ENCODE measurements around the gene MSI1.
"Not testable (repeated sequence)": the region's sequence is repeated elsewhere in the genome, so short reads cannot be mapped to it uniquely, and the experiment has no call there.

Gene MSI1

GRCh38 chr12:120353556-120354317 is 15.2 kb downstream of the MSI1 start:
- no peak for DNase-seq

DNA sequence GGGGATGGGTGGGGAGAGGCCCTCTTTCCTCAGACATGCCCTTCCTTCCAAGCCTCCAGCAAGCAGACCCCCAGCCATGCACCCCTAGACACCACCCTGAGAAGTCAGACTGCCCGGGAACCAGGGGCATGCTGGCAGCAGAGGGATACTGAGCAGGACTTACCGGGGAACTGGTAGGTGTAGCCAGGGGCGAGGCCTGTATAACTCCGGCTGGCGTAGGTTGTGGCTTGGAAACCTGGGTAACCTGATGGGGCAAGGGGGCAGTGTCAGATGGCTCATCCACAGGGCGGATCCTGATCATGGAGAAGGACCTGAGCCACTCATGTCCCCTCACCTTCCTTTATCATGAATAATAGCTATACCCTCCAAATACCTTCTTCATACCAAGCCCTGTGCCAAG is 15.8 kb downstream of the MSI1 start:
- no peak for DNase-seq

GRCh38 chr12:120352117-120352516 is 16.8 kb downstream of the MSI1 start:
- no peak for DNase-seq

GRCh38 chr12:120350576-120351350 is 18.2 kb downstream of the MSI1 start:
- DNase-seq, result no peak

GRCh38 chr12:120347766-120348165 is 21.2 kb downstream of the MSI1 start:
- no peak for DNase-seq

DNA sequence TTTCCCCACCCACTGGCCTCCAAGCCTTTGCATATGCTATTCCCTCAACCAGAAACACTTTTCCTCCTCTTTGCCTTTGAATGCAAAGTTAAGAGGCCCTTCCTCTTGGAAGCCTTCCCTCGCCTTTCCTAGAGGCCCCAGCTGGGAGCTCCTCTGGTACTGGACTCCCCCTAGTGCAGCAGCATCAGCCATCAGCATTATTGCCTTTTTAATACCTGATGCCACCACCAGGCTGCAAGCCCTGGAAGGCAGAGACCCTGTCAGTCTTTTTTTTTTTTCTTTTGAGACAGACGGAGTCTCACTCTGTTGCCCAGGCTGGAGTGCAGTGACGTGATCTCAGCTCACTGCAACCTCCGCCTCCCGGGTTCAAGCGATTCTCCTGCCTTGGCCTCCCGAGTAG is 22.3 kb downstream of the MSI1 start:
- no peak for DNase-seq

- no peak for DNase-seq
These were observed 22.9 kb downstream of the MSI1 start for GRCh38 chr12:120346031-120346430.

DNA sequence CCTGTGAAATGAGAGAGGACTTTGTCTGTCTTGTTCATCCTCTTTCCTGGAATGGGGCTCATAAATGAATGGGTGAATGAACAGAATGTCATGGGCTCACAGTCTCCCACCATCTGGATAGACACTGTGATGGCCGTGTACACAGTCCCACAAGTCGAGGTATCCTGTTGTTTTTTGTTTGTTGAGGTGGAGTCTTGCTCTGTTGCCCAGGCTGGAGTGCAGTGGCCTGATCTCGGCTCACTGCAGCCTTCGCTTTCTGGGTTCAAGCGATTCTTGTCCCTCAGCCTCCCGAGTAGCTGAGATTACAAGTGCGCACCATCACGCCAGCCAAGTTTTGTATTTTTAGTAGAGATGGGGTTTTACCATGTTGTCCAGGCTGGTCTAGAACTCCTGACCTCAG is 25.3 kb downstream of the MSI1 start:
- no peak for DNase-seq

GRCh38 chr12:120343039-120343537 is 25.9 kb downstream of the MSI1 start:
- DNase-seq, result no peak

DNA sequence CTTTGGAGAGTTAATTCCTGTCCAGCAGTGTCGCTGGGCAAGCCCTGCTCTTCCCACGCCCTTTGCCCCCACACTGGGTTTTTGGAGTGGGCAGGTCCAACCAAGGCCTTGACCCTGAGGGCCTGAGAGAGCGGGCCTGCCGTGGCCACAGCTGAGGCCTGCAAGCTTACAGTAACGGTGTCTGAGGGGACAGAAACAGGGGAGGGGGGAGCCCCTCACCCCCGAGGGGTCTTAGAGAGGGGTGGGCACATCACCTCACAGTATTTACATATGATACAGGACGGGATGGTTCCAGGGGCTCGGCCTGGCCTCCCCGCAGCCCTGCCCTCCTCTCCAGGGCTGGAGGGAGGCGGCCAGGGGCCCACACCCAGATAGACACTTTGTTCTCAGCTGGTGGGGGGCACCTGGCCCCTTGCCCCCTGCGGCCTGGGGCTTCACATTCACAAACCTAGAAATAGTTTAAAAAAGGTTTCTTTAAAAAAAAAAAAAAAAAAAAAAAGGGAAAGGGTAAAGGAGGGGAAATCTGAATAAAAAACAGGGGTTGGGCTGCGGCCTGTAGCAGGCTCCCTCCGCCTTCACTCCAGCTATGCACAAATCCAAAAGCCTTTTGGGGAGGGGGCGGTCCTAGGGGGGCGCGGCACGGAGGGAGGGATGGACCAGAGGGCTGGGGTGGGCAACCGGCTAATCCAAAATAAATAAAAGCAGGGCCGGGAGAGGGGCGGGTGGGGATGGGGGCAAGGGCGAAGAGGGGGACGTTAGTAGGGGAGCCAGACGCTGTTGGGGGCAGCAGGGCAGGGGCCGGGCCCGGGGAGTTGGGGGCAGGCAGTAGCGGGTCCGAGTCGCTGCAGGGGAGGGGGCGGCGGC is 26.6 kb downstream of the MSI1 start:
- DNase-seq, result no peak

DNA sequence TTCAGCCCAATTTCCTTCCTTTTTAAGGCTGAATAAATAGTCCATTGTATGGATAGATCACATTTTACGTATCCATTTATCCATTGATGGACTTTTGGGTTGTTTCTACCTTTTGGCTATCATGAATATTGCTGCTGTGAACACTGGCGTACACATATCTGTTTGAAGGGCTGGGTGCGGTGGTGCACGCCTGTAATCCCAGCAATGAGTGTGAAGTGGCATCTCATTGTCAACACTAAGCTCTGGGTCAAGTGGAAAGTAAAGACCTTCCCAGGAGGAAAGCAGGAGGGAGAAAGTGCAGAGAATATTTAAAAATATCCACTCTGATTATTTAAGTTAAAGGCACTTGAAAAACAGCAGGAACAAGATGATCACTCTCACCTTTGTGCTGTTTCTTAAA is 29.7 kb downstream of the MSI1 start:
- no peak for DNase-seq

DNA sequence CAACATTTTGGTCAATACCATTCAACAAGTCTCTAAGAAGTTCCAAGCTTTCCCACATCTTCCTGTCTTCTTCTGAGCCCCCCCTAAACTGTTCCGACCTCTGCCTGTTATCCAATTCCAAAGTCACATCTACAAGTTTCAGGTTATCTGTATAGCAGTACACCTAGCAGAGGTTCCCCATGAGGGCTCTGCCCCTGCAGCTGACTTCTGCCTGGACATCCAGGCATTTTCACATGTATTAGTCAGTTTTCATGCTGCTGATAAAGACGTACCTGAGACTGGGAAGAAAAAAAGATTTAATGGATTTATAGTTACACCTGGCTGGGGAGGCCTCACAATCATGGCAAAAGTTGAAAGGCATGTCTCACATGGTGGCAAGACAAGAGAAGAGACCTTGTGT is 31.2 kb downstream of the MSI1 start:
- DNase-seq, result no peak

DNA sequence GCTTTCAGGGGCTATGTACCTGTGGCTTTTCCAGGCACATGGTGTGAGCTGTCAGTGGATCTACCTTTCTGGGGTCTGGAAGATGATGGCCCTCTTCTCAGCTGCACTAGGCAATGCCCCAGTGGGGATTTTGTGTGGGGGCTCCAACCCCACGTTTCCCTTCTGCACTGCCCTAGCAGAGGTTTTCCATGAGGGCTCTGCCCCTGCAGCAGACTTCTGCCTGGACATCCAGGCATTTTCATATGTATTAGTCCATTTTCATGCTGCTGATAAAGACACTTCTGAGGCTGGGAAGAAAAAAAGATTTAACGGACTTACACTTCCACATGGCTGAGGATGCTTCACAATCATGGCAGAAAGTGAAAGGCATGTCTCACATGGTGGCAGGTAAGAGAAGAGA is 32.6 kb downstream of the MSI1 start:
- DNase-seq, result not testable (repeated sequence)

- not testable (repeated sequence) for DNase-seq
These were observed 33.5 kb downstream of the MSI1 start for GRCh38 chr12:120335447-120335846.

GRCh38 chr12:120332523-120332922 is 36.4 kb downstream of the MSI1 start:
- no peak for DNase-seq

- no peak for DNase-seq
These were observed 36.9 kb downstream of the MSI1 start for GRCh38 chr12:120332041-120332440.

- no peak for DNase-seq
These were observed 37.6 kb downstream of the MSI1 start for GRCh38 chr12:120331390-120331789.

GRCh38 chr12:120328228-120328627 is 40.7 kb downstream of the MSI1 start:
- no peak for DNase-seq

GRCh38 chr12:120327593-120327992 is 41.4 kb downstream of the MSI1 start, which contains the start of gene PLA2G1B:
Gene PLA2G1B (minus strand): TSS chr12:120327779. CDS start chr12:120327753, 26 bp downstream.
- no peak for DNase-seq

GRCh38 chr12:120324841-120325417 is 44.0 kb downstream of the MSI1 start:
- DNase-seq, result no peak

- DNase-seq, result no peak
These were observed 45.2 kb downstream of the MSI1 start for GRCh38 chr12:120323772-120324171.

- DNase-seq, result no peak
These were observed 47.4 kb downstream of the MSI1 start for GRCh38 chr12:120321382-120322202.

Data from NCI-H2107 (cell line).